ENCODE data around the gene ATP5ME.

The ATP5ME gene

GRCh38 chr4:660401-660800, 13.7 kb downstream of the ATP5ME start:
- Histone ChIP-seq H3K27ac (no peak overlapping the region), H3K27me3 (replicated peaks) (peaks cover 4% of the 10 kb centered on the region), H3K36me3 (replicated peaks) (no peaks in the 10 kb centered on the region), H3K4me3 (ENCODE audit: low read depth, low read length) (no peak overlapping the region)
- no peak for TF ChIP-seq CTCF (IDR thresholded peaks at IDR 0.05; ENCODE audit: low read depth, low read length, missing control alignments)
- in situ Hi-C loops (cut with HindIII; ENCODE audit: low pct_ligation_motif_present, low sequenced_read_pairs) = no loop called here
- no peak for DNase-seq

GRCh38 chr4:659851-660250, 14.2 kb downstream of the ATP5ME start:
- DNase-seq = no peak
- Histone ChIP-seq H3K4me3 (ENCODE audit: low read depth, low read length) (no peak overlapping the region), H3K36me3 (replicated peaks) (no peaks in the 10 kb centered on the region), H3K27me3 (replicated peaks) (peaks cover 4% of the 10 kb centered on the region), H3K27ac (no peak overlapping the region)
- TF ChIP-seq CTCF (IDR thresholded peaks at IDR 0.05; ENCODE audit: low read depth, low read length, missing control alignments) = no peak
- in situ Hi-C loops (cut with HindIII; ENCODE audit: low pct_ligation_motif_present, low sequenced_read_pairs) = no loop called here

DNA sequence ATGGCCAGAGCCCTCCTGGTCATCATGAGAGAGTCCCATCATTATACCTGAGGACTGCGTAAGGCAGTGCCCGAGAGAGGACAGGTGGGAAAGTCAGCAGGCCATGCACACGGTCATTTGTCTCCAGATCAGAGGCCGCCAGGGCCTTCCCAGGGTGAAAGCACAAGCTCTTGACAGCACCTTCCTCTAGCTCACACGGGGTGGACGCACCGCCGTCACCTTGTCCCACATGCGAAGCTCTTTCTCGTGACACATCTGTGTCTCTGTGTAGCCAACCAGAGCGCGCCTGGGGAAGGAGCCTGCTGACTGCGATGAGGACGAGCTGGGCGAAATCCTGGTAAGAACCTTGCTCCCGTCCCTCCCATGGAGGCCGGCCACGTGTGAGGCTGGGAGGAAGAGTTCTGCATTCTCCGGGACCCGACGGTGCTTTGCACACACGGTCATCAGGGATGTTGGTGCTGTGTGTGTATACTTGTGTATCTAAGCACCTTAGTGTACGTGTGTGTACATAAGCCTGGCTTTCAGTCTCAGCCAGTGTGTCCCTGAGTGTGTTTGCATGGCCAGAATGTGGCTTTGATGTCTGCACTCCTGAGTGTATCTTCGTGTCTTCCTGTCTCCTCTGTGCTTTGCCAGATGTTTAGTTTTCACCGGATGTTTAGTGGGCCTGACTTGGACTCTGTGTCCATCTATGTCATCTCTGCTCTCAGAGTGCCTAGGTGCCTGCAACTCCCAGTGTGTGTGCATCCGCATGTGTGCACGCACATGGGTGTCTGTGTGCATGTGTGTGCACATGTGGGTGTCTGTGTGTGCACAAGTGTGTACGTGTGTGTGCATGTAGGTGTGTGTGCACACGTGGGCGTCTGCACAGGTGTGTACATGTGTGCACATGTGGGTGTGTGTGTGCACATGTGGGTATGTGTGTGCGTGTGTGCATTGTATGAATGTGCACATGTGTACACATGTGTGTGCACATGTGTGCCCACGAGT, 15.1 kb downstream of the ATP5ME start:
- peaks cover 4% of the 10 kb centered on the region for H3K27me3 ChIP-seq (replicated peaks)
- H3K36me3 ChIP-seq (replicated peaks) = no peaks in the 10 kb centered on the region
- no peak overlapping the region for H3K27ac ChIP-seq
- TF ChIP-seq CTCF (IDR thresholded peaks at IDR 0.05; ENCODE audit: low read depth, low read length, missing control alignments) = no peak
- no peak for DNase-seq
- H3K4me3 ChIP-seq (ENCODE audit: low read depth, low read length) = no peak overlapping the region
- in situ Hi-C loops (cut with HindIII; ENCODE audit: low pct_ligation_motif_present, low sequenced_read_pairs) = no loop called here

DNA sequence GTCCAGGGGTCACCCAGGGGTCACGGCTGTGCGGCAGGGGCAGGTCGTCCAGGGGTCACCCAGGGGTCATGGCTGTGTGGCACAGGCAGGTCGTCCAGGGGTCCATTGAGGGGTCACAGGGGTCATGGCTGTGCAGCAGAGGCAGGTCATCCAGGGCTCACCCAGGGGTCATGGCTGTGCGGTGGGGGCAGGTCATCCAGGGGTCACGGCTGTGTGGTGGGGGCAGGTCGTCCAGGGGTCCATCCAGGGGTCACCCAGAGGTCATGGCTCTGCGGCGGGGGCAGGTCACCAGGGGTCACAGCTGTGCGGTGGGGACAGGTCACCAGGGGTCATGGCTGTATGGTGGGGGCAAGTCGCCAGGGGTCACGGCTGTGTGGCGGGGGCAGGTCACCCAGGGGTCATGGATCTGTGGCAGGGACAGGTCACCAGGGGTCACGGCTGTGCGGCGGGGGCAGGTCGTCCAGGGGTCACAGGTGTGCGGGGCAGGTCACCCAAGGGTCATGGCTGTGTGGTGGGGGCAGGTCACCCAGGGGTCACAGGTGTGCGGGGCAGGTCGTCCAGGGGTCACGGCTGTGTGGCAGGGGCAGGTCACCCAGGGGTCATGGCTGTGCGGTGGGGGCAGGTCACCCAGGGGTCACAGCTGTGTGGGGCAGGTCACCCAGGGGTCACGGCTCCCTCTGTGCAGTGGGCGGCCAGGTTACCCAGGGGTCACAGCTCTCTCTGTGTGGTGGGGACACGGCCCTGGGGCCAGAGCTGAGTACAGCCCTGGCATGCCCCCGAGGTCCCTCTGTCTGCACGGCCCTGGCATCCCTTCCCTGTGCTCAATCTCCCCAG, 16.0 kb downstream of the ATP5ME start:
- no peak overlapping the region for H3K4me3 ChIP-seq (ENCODE audit: low read depth, low read length)
- in situ Hi-C loops (cut with HindIII; ENCODE audit: low pct_ligation_motif_present, low sequenced_read_pairs) = no loop called here
- no peaks in the 10 kb centered on the region for H3K27me3 ChIP-seq (replicated peaks)
- TF ChIP-seq CTCF (IDR thresholded peaks at IDR 0.05; ENCODE audit: low read depth, low read length, missing control alignments) = no peak
- no peaks in the 10 kb centered on the region for H3K36me3 ChIP-seq (replicated peaks)
- no peak for DNase-seq
- H3K27ac ChIP-seq = no peak overlapping the region

GRCh38 chr4:657338-657833, 16.7 kb downstream of the ATP5ME start:
- in situ Hi-C loops (cut with HindIII; ENCODE audit: low pct_ligation_motif_present, low sequenced_read_pairs) = no loop called here
- Histone ChIP-seq H3K27ac (no peak overlapping the region), H3K36me3 (replicated peaks) (no peaks in the 10 kb centered on the region), H3K27me3 (replicated peaks) (no peaks in the 10 kb centered on the region), H3K4me3 (ENCODE audit: low read depth, low read length) (no peak overlapping the region)
- TF ChIP-seq CTCF (IDR thresholded peaks at IDR 0.05; ENCODE audit: low read depth, low read length, missing control alignments) = no peak
- DNase-seq = no peak
